DMS79 treated with DMSO at 0.1 percent for 48 hours (cell line): ENCODE measurements around the gene RYK.
A peak's percentile ranks its signal among the peaks of the same experiment; 100 is the strongest.
"Not testable (repeated sequence)": the region's sequence is repeated elsewhere in the genome, so short reads cannot be mapped to it uniquely, and the experiment has no call there.

Source experiments
- DNase-seq: peaks from one replicate; lab custom pipeline; 2025; lab: John Stamatoyannopoulos, UW

Gene RYK

GRCh38 chr3:134216191-134216764 is 34.4 kb downstream of the RYK start:
- DNase-seq: no peak

DNA sequence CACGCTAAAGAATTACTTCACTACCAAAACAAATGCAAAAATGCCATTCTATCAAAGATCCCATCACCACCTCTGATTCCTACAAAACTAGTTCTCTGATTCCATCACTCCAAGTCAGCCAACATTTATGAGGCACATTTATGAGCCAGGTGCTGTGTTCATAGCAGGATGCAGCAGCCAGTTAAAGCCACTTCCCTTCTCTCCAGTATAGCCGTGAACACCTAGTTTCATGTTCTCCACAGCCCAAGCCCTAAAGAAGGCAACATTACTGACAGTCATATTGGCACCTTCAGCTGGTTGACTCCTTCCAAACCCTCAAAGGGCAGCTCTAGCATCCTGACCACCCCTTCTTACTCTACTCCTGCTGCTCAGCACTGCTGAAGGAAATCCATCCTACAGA is 36.4 kb downstream of the RYK start:
- DNase-seq: no peak

DNA sequence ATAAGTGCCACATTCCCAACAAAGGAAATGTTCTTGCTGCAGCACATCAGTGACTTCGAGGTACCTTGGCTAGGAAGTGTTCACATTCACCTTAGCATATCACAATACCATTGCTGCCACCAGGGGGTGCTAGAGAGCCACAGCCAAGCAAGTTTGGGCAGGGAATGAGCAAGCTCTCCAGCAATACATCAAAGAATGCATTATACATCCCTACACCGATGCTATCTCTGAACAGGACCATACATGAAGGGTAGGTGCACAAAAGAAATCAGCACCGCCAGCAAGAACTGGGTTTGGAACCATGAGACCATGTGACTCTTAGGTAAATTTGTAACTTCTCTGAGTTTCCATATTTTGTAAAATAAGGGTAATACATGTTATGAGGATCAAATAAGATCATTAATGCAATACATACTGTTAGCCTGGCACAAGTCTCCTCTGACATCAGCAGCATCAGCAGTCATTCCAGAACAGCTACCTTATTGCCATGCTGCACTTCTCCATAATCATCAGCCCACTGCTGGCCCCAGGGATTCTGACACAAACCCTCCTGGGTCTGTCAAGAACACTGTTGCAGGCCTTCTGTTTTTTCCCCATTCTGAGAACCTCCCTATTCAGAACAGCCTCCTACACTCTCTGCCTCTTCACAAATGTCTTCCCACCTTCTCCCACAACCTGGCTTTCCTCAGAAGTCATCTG is 37.5 kb downstream of the RYK start:
- peak; percentile 63 for DNase-seq

DNA sequence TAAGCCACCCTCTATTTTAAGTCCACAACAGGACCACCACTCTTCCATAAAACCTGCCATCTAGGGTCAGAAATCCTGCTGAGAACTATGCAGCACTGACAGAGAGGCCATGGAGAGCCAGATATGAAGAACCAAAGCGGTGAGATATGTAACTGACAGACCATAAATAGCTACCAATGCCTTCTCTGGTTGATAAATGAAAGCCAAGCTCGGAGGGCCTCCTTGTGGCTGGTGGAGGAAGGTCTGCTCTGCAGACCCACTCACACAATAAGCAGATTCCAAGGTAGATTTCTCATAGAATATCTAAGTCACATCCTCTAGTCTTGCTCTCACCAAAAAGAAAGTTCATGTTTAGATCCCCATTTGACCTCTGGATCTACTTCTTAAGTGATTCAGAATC is 38.9 kb downstream of the RYK start:
- DNase-seq: peak; percentile 33

DNA sequence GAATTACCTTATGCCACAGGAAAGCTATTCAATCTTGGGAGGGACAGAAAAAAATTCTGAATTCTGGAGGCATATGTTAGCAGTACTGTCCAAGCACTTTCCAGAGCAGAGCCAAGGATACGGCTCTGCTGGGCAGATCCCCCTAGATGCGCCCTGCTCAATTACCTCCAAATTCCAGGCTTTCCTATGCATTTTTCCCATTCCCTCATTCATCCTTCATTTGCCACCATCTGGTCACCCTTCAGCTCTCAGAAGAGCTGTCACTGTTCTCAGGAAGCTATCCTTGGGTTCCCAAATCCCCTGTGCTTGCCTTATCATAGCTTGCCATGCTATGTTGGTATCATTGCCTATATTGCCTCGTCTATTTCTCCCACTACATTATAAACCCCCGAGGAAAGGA is 45.2 kb downstream of the RYK start:
- DNase-seq: no peak

- DNase-seq: no peak
These were observed 49.2 kb downstream of the RYK start for GRCh38 chr3:134201201-134202130.

- DNase-seq: not testable (repeated sequence)
These were observed 50.8 kb downstream of the RYK start for GRCh38 chr3:134199880-134200279.

DNA sequence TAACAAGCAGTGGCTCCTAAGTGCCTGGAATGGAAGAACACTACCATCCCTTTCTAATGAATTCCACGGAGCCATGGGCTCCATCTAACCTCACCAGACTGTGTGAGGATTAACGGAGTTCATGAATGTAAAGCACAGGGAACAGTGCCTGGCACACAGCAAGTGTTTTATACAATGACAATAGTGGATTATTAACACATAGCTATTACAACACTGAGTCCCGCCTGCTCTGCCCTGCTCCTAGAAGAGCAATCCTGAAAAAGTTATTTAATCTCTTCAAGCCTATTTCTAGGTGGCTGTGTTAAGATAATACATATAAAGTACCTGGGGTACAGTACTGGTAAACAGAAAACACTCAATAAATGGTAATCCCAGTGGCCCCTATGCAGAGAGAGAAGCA is 51.4 kb downstream of the RYK start:
- no peak for DNase-seq

DNA sequence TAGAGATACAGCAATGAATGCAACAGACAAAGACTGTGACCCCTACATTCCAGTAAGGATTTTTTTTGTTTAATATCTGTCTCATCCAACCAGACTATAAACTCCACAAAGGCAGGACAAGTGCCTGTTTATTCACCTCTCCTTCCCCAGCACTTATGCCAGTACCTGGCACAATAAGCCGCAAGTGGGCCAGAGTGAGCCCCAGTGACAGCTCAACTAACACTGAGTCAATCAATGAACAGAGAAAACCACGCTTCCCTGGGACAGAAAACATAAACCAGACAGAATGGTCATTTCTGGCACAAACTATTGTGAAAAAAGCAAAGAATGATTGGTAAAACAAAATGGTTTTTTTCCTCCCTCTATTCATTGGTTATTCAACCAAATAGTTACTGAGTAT is 52.2 kb downstream of the RYK start:
- no peak for DNase-seq

GRCh38 chr3:134197681-134198261 is 52.9 kb downstream of the RYK start:
- peak; percentile 13 for DNase-seq

GRCh38 chr3:134194247-134194646 is 56.4 kb downstream of the RYK start:
- DNase-seq: no peak

DNA sequence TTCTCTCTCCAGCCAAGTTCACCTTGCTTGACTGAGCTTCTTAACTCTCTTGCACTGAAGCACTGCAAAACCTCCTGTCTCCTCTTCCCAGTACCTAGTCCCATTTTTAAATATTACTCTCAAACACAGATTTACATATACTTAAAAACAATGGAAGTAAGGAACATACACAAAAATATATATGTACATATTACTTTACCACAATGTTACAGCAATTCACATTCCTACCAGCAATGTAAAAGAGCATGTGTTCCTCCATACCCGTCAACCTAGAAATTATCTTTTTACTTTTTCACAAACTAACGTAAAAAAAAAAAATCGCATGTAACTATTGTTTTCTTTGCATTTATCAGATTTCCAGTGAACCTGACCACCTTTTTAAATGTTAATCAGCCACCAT is 60.4 kb downstream of the RYK start:
- DNase-seq: no peak

DNA sequence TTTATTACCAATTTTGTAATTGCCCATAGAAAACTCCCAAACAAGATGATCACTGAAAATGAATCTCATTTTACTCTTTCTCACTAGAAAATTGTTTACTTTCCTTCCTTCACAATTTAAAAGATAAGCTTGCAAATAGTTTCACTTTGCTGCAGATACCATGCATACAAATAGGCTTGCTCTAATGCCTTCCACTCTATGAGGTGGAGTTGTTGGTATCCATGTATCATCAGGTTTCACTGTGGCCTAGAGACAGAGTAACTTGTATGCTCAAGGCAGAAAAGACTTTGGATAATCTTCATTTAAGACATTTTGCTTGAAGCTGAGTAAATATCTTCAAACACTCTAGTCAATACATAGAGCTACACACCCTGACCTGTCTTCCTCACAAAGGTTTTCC is 60.8 kb downstream of the RYK start:
- DNase-seq: no peak

- DNase-seq: no peak
These were observed 64.3 kb downstream of the RYK start for GRCh38 chr3:134186391-134186790.

GRCh38 chr3:134180761-134181160 is 69.9 kb downstream of the RYK start:
- DNase-seq: no peak

DNA sequence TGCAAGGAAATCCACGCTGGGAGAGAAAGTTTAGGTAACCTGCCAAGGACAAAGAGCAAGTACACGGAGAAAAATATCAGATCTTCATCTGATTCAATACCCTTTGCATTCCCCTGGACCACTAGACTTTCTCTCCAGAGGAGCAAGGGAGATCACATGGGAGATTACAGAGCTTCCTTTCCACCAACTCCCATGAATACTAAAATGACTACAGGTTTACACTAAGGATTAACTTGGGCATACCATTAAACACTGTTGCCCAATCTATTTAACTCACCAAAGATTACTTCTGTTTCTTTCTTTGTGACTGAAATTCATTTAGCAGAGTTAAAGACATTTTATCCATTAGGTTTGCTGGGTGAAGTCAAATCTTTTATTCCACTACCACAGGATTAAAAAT is 71.2 kb downstream of the RYK start:
- DNase-seq: no peak

DNA sequence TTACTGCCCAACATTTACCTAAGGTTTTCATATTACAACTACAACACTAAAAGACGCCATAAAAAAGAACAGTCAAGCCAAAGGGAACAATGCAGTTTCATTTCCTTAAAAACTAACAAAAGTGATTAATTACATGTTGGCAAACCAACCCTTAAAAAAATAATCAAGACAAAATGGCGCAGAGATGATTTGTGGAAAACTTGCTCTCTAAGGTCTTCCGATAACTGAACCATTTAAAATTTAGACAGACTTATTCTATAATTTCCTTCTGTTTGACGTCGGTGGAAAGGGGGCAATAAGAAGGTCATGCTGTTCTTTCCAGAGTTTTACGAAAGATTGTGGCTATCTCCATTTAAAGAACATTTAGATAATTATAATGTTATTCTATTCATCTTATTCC is 87.6 kb downstream of the RYK start:
- no peak for DNase-seq

GRCh38 chr3:134161898-134162615 is 88.6 kb downstream of the RYK start:
- no peak for DNase-seq

DNA sequence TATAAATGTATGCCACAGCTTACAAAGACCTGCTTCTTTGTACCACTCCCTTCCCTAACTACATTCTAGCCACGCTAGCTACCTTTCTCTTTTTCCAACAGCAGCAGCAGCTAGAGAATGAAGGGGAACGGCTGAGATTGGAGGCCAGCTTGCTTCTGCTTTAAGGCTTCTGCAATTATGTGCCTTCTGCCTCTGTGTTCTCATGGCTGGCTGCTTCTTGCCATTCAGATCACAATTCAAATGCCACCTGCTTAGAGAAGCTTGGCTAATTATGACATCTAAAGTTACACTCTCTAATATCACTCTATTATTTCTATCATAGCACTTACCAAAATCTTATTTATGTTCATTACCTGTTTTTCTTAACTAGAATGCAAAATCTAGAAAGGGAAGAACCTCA is 95.2 kb downstream of the RYK start:
- DNase-seq: peak; percentile 28

- no peak for DNase-seq
These were observed 96.9 kb downstream of the RYK start for GRCh38 chr3:134153761-134154160.

DNA sequence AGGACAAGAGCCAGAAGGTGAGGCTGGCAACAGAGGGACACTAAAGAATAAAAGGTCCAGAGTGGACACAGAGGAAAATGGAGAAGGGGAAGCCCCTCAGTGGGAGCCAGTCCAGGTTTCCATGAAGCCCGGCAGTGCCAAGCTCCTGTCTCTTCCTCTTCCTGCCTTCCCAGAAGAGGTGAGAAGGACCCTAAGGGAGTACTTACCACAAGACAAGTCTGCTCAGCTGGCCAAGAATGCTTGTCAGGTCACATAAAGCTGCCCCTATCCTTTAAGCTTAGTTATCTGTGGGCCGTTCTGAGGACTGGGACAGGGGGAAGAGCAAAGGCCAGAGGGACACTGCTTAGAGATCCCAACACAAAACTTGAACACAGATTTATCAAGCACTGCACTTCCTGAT is 100.2 kb downstream of the RYK start:
- no peak for DNase-seq

DNA sequence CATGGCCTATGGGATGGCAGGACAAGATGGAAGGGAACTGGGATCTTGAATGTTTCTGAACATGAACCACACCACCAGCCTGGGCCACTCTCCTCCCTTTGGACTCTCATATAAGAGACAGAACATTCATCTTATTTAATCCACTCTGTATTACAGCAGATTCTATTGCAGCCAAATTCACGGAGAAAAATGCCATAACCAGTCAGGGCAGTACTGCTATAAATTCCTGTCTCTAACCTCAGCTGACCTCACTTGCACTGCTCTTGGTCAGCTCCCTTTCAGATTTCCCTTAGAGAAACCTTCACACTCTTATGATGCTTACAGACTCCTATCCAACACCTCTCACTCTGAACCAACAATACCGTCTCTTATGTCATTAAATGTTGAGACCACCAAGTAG is 101.4 kb downstream of the RYK start:
- no peak for DNase-seq
